MV-4-11 (cell line): ENCODE results near the gene GPSM1.

Experiments used
- DNase-seq: peaks from one replicate; lab custom pipeline; 2025; lab: John Stamatoyannopoulos, UW

The GPSM1 gene

DNA sequence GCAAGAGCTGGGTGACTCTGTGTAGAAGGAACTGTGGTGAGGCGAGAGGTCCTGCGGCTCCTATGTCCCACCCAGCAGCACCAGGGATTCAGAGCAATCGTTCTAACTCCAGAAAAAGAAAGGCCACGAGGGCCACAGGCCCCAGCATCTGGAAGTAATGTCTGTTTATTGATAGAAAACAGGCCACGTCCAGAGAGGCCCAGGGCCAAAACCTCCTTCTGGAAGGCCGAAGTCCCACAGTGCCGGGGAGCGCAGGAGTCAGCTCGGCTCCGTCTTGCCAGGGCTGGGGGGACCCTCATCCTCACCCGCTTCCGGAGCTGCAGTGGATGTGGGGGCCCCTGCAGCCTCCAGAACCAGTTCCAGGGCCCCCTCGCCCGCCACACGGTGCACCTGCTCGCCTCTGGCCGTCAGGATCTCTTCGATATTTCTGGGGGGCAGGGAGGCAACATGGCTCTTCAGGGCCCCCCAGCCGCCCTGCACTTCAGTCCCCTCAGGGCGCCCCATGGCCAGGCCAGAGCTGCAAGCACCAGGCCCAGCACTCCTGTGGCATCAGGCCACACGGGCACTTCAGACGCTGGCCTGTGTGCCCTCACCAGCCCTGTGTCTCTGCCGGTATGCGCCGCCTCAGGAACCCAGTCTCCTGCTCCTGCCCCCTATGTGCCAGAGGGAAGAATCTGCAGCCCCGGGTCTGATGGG is 34.6 kb downstream of the GPSM1 start:
- no peak for DNase-seq

GRCh38 chr9:136362450-136362784 is 35.1 kb downstream of the GPSM1 start:
- DNase-seq: no peak

GRCh38 chr9:136363106-136363948 is 36.0 kb downstream of the GPSM1 start, which contains the start of gene DNLZ:
Gene DNLZ, minus strand, starts transcription at chr9:136363744. Its CDS starts 30 bp downstream, at chr9:136363714.
- DNase-seq: peak; percentile 86

- no peak for DNase-seq
These were observed 36.8 kb downstream of the GPSM1 start for GRCh38 chr9:136363949-136364748.

DNA sequence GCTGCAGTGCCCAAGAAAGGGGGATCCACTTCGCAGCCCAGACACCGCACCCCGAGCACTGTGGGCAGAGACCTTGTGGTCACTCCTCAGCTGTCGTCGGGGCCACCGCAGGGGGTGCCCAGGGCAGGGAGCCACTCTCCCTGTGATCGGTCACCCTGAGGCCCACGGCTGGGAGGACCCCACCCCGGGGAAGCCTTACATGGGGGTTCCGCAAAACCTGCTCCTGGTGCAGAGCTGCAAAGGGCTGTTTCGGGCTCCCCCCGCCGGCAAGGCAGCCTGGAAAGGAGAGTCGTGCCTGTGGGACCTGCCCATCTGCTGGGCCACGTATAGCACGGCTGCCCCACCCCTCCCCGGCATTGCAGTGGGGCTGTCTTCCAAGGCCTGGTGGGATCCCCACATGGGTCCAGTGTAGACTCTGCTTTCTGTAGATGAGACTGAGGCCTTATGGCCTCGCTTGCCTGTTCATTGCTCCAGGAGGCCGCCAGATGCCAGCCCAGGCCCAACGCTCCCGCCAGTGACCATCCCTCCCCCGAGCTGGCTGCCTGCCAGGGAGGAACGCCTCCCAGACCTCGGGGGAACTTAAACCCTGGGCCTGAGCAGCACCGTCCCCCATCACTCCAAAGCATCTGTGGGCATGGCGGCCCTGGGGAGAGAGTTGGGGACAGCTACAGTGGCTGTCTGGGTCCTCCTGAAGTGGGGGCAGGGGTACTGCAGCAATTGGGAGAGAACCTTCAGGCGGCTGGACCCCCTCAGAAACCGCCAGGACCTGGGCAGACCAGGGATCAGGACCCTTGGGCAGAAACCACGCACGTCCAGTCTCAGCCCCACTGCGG is 37.8 kb downstream of the GPSM1 start:
- DNase-seq: peak; percentile 13

DNA sequence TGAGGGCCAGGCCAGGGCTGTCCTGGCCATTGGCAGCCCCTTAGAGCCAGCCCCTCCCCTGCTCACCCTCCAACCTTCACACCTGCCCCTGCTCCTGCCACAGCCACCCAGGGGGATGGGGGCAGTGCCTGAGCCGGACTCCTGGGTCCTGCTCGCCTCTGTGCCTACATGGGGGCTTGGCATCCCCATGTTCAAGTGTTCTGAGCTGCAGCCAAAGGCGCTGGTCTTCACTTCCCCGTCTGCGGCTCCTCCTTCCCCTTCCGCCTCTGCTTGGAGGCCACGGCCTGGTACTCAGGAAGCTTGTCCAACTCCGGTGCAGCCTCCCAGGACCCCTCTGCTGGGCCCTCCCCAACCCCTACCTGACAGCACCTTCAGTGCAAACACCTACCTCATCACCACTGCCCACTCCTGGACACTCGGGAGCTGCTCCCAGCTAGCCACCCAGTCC is 38.5 kb downstream of the GPSM1 start:
- peak; percentile 71 for DNase-seq

GRCh38 chr9:136366826-136367225 is 39.5 kb downstream of the GPSM1 start:
- DNase-seq: no peak

DNA sequence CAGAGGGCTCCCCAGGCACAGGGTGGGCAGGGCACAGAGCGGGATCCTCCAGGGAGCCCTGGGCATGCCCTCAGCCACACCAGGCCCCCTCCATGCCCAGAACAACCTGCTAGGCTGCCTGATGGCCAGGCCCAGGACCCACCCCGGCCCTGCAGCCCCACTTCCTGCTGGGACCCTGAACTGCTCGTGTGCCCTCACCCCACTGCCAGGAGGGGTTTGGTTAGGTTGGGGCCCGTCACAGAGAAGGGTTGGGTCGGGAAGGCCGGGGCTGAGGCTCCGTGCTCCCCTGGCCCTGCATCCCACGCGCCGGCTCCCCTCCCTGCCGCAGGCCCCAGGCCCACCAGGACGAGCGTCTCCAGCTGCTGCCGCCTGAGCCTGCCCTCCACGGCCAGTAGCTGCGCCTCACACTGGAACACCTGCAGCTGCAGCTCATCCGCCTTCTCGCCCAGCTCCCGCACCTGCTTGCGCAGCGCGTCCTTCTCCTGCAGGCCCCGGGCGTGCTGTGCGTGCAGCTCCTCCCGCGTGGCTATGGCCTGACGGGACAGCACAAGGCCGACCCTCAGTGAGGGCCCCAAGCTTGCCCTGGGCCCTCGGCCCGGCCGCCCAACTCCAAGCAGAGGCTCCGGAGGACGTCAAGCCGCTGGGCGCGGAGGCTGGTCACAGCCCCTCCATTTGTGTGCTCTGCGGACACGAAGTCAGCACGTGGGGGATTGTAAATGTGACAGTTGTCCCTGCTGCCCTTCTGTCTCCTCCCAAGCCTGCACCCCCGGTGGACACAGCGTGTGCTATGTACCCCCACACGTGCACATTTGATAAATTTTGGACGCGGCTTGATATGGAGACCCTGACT is 40.2 kb downstream of the GPSM1 start:
- no peak for DNase-seq

- DNase-seq: no peak
These were observed 40.9 kb downstream of the GPSM1 start for GRCh38 chr9:136368190-136368589.

DNA sequence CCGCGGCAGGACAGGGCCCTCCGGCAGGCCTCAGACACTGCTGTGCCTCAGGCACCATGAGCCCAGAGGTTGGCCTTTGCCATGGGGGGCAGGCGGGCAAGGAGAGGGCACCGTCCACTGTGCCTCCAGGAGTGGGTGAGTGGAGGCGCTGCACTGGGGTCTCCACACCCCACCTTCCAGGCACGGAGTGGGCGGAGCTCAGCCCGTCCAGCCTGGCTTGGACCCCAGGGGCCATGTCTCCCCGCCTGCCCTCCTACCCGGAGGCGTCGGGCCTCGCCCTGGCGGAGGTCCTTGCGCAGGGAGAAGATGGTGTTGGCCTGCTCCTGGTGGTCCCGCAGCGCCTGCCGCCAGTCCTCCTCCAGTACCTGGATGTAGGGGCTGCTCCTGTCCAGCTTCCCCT is 42.7 kb downstream of the GPSM1 start:
- no peak for DNase-seq

GRCh38 chr9:136370687-136371532 is 43.6 kb downstream of the GPSM1 start:
- no peak for DNase-seq

DNA sequence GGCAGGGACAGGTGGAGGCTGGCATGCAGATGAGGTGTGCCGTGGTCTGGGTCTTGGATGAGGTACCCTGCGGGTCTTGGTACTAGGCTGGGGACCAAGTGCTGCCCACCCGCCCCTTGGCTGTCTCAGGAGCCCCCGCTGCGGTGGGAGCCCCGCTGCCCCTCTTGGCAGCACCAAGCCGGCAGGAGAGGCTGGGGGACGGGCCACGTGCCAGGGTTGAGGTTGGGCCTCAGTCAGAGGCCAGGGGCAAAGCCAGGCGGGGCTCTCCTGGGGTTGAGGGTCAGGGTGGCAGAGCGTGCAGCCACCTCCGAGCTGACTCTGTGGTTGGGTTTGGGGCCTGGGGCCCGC is 44.2 kb downstream of the GPSM1 start:
- DNase-seq: no peak

DNA sequence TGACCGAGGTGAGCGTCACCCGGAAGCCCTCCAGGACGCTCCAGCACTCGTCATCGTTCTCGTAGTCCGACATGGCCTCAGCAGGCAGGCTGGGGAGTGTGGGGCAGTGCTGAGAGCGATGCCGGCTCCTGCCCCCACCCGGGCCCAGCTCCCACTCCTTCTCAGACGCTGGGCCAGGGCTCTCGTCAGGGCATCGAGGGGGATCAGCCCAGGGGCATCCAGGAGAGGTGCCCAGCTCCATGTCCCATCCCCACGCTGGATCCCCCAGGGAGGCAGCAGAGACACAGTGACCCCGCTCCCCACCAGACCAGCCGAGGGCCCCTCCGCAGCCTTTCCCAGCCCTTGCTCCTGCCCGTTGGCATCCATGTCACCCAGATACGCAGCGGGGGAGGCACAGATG is 44.7 kb downstream of the GPSM1 start:
- no peak for DNase-seq

GRCh38 chr9:136372561-136373299 is 45.4 kb downstream of the GPSM1 start:
- peak; percentile 94 for DNase-seq

GRCh38 chr9:136373300-136374182 is 46.2 kb downstream of the GPSM1 start, which contains the start of gene CARD9:
Gene CARD9, minus strand, starts transcription at chr9:136373669. Its CDS starts 1,591 bp downstream, at chr9:136372078.
- peak; percentile 80 for DNase-seq

DNA sequence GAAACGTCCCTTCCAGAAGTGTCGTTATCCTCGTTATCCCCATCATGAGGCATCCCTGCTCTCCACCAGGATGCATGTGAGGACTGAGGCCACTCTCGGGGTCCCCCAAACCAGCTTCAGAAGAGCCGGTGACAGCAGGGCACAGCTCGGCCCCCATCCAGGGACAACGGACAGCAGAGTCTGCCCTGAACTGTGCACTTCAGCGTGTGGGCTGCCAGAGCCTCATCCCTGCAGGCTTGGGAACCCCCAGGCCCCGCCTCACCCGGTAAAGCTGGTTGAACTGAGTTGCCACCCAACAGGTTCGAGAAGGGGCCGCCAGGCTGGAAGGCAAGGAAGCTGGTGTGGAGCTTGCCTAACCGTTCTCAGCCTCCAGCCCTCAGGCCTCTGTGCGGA is 46.8 kb downstream of the GPSM1 start:
- DNase-seq: no peak

DNA sequence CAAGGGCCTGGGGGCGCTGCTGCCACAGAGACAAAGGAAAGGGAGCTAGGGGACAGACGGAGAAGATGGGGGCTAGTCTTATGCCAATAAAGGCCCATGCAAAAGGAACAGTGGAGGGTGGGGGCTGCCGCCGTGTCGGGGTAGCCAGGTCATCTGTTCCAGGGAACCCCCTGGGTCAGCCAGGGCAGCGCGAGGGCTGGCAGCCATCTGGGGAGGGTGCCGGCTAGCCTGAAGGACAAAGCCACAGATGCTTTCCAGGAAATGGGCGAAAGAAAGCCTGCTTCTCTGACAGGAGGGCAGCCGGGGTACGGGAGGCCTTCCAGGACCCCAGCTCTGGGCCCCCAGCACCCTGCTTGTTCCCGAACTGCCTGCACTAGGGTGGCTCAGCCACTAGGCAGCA is 47.8 kb downstream of the GPSM1 start:
- DNase-seq: no peak

DNA sequence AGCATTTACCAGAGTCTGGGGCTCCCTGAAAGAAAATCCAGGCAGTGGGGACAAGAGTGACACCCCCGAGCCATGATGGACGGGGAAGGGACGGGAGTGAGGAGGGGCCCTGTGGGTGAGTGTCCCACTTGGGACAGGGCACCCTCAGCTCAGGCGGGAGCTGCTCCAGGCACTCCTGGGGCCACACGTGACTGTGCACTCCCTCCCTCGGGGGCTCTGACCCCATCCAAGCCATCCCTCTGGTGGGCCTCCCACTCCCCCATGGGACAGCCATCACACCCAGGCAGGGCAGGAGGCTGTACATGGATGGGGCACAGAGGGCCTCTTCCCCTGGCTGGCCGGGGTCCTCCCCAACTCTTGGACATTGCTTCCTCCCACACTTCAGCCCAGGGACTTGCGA is 49.1 kb downstream of the GPSM1 start:
- no peak for DNase-seq
